Measurements from ENCODE around the gene FAM111A. TPM values are rescaled to one million over a fixed set of nuclear protein-coding genes. Genes with fewer than 3 reads are reported as not detected.

The FAM111A gene
- polyA plus RNA-seq, 2 of the 4 experiments (the other 2 are of a cell fraction): 13.4 to 21.8 TPM

DNA sequence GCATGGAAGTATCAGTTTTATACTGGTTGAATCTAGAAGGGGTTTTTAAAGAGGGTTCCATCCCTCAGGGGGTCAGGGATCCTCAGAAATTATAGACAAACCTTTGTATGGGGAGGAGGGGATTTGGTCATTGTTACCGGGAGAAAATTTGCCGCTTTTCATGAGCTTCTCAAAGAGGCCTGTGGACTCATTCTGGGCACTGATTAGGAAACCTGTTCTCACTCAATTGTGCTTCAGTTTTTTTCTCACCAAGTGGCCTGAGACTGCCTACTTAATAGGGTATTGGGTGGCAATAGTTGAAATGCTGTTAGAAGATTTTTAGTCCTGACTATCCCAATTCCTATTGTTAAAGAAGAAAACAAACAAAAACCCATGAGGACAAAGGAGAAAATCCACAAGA lies 56.1 kb downstream of the FAM111A start:
- ChIA-PET POLR2A (no interaction called here), CTCF (interaction anchor here (1.3 to 2.3 kb wide), 4 partner anchors 12 to 40 kb away, joined by 3 to 11 read pairs (median 4); partner anchors contain the start of gene DTX4)
- TF ChIP-seq FOSB (CRISPR knock-in tag; IDR thresholded peaks at IDR 0.05): no peak
- no peak for TF ChIP-seq BCL3 (IDR thresholded peaks at IDR 0.05)
- no peak for TF ChIP-seq HDAC2 (IDR thresholded peaks at IDR 0.05)
- TF ChIP-seq USF2 (IDR thresholded peaks at IDR 0.05): no peak
- TF ChIP-seq GATA3 (IDR thresholded peaks at IDR 0.05; ENCODE audit: borderline replicate concordance): no peak
- TF ChIP-seq POLR2A (IDR thresholded peaks at IDR 0.05; ENCODE audit: low read length): no peak
- no peak for TF ChIP-seq ATOH8 (CRISPR knock-in tag; IDR thresholded peaks at IDR 0.05; ENCODE audit: low read depth)
- no peak for TF ChIP-seq HOXA7 (CRISPR knock-in tag; IDR thresholded peaks at IDR 0.05)
- TF ChIP-seq NPAS2 (CRISPR knock-in tag; IDR thresholded peaks at IDR 0.05; ENCODE audit: borderline replicate concordance): no peak
- no peak for TF ChIP-seq ZC3H11A (IDR thresholded peaks at IDR 0.05)
- no peak for TF ChIP-seq HOXB13 (CRISPR knock-in tag; IDR thresholded peaks at IDR 0.05; ENCODE audit: low read depth)
- no peak for TF ChIP-seq KDM1A (IDR thresholded peaks at IDR 0.05; ENCODE audit: low read depth)
- no peak for TF ChIP-seq POLR2AphosphoS2 (conservative IDR thresholded peaks at IDR 0.05; ENCODE audit: low read length)
- TF ChIP-seq SREBF2 (IDR thresholded peaks at IDR 0.05): no peak
- TF ChIP-seq PBX3 (IDR thresholded peaks at IDR 0.05): no peak
- no peak for TF ChIP-seq TP53 (CRISPR knock-in tag; IDR thresholded peaks at IDR 0.05)
- TF ChIP-seq CEBPB (IDR thresholded peaks at IDR 0.05): no peak
- no peak for TF ChIP-seq PHF8 (IDR thresholded peaks at IDR 0.05; ENCODE audit: borderline replicate concordance, low read depth)
- no peak for TF ChIP-seq CBX8 (IDR thresholded peaks at IDR 0.05)
- TF ChIP-seq BHLHE40 (IDR thresholded peaks at IDR 0.05; ENCODE audit: low read depth, low read length): no peak

GRCh38 chr11:59199546-59200422 lies 57.1 kb downstream of the FAM111A start:
- ATAC-seq: no peak
- ChIA-PET POLR2A (no interaction called here), CTCF (interaction anchor here (0.5 to 12.3 kb wide), 4 partner anchors 25 to 79 kb away, joined by 3 to 161 read pairs (median 7); partner anchors contain the start of gene DTX4)
- no peak for FAIRE-seq
- DNase-seq (ENCODE audit: low read depth in 1 of 2, low spot score in 1 of 2): no peak
- H3K4me3 ChIP-seq: no peak overlapping the region
- H3K27ac ChIP-seq: no peak overlapping the region
- H3K9me3 ChIP-seq: no peaks in the 10 kb centered on the region
- 73% methylated on average over 14 of the region's 14 CpGs for WGBS (ENCODE audit: missing lambda C conversion rate)
- H3K4me1 ChIP-seq: no peaks in the 10 kb centered on the region
- no peak overlapping the region for H3K4me2 ChIP-seq
- TF ChIP-seq SMC3 (IDR thresholded peaks at IDR 0.05) (no peak), CHD2 (IDR thresholded peaks at IDR 0.05; ENCODE audit: low read length, partially characterized antibody) (no peak), EHF (CRISPR knock-in tag; IDR thresholded peaks at IDR 0.05) (no peak), CTCF (IDR thresholded peaks at IDR 0.05) (no peak), CHD4 (IDR thresholded peaks at IDR 0.05; ENCODE audit: borderline replicate concordance) (no peak), BCL3 (IDR thresholded peaks at IDR 0.05) (no peak), GATA3 (IDR thresholded peaks at IDR 0.05; ENCODE audit: borderline replicate concordance) (no peak), PHF8 (IDR thresholded peaks at IDR 0.05; ENCODE audit: borderline replicate concordance, low read depth) (no peak), HOXB5 (CRISPR knock-in tag; IDR thresholded peaks at IDR 0.05) (no peak), TP53 (CRISPR knock-in tag; IDR thresholded peaks at IDR 0.05) (no peak), MAZ (IDR thresholded peaks at IDR 0.05; ENCODE audit: borderline replicate concordance, low read depth, low read length) (no peak), CBX8 (IDR thresholded peaks at IDR 0.05) (no peak), POLR2AphosphoS2 (conservative IDR thresholded peaks at IDR 0.05; ENCODE audit: low read length) (no peak)
- TF ChIP-seq, protein P1, sequence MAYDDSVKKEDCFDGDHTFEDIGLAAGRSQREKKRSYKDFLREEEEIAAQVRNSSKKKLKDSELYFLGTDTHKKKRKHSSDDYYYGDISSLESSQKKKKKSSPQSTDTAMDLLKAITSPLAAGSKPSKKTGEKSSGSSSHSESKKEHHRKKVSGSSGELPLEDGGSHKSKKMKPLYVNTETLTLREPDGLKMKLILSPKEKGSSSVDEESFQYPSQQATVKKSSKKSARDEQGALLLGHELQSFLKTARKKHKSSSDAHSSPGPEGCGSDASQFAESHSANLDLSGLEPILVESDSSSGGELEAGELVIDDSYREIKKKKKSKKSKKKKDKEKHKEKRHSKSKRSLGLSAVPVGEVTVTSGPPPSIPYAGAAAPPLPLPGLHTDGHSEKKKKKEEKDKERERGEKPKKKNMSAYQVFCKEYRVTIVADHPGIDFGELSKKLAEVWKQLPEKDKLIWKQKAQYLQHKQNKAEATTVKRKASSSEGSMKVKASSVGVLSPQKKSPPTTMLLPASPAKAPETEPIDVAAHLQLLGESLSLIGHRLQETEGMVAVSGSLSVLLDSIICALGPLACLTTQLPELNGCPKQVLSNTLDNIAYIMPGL (CRISPR knock-in tag; IDR thresholded peaks at IDR 0.05; ENCODE audit: borderline replicate concordance): no peak

More for the DNA sequence above, 56.1 kb downstream of the FAM111A start:
- WGBS (ENCODE audit: missing lambda C conversion rate): 94% methylated on average over 2 of the region's 2 CpGs
- ATAC-seq: no peak
- no peak for FAIRE-seq
- Histone ChIP-seq H3K27ac (no peak overlapping the region), H3K4me2 (no peak overlapping the region), H3K9me3 (no peaks in the 10 kb centered on the region), H3K4me3 (no peak overlapping the region), H3K4me1 (no peaks in the 10 kb centered on the region)
- no peak for DNase-seq (ENCODE audit: low read depth in 1 of 2, low spot score in 1 of 2)
